ENCODE results near the gene SH3BP4. TPM values are rescaled to one million over a fixed set of nuclear protein-coding genes. Genes with fewer than 3 reads are reported as not detected.

SH3BP4 gene
- total RNA-seq, 1 experiment from 2014 or later, result 93.8 TPM

- H3K27ac Mint-ChIP-seq, result peak overlapping the region; percentile 30 to 66 (median 61); a peak in 5 of 7 replicates
- H3K79me2 ChIP-seq (ENCODE audit: insufficient read depth, low read length), result peaks cover 18% of the 10 kb centered on the region; the same call in 1 of the 2 replicates
- peak overlapping the region; percentile 31 for H2AK5ac ChIP-seq (ENCODE audit: insufficient read length, low read length)
These were observed 18.3 kb downstream of the SH3BP4 start for GRCh38 chr2:234970099-234970440.

More at GRCh38 chr2:234970099-234970440, 18.3 kb downstream of the SH3BP4 start:
- Histone ChIP-seq H3K79me1 (ENCODE audit: insufficient read depth, low read depth, low read length, poor library complexity, severe bottlenecking) (peaks cover 8% of the 10 kb centered on the region), H2BK120ac (ENCODE audit: low read depth, low read length, poor library complexity, severe bottlenecking) (no peak overlapping the region), H2BK5ac (ENCODE audit: insufficient read length, low read length) (no peak overlapping the region), H3K4ac (ENCODE audit: low read depth, low read length) (no peak overlapping the region), H3K4me2 (ENCODE audit: insufficient read depth, insufficient read length, low read length) (no peak overlapping the region), H3T11ph (ENCODE audit: low read length) (no peak overlapping the region), H3K14ac (ENCODE audit: insufficient read depth, low read length) (no peak overlapping the region), H2BK12ac (ENCODE audit: insufficient read length, low read depth, low read length) (no peak overlapping the region), H3K56ac (ENCODE audit: insufficient read length, low read depth, low read length) (peak overlapping the region; percentile 50), H4K20me1 (ENCODE audit: control insufficient read depth, insufficient read depth, insufficient read length) (peaks cover 2% of the 10 kb centered on the region), H2BK20ac (ENCODE audit: low read depth, low read length, poor library complexity, severe bottlenecking) (no peak overlapping the region), H4K5ac (ENCODE audit: insufficient read length, low read depth, low read length) (peak overlapping the region; percentile 47), H3K18ac (ENCODE audit: insufficient read length, low read depth, low read length) (peak overlapping the region; percentile 32), H2AFZ (ENCODE audit: low read length) (no peak overlapping the region), H3K4me1 (ENCODE audit: insufficient read depth, low read length) (peaks cover 20% of the 10 kb centered on the region; the same call in 1 of the 2 replicates), H2BK15ac (ENCODE audit: low read depth, low read length) (no peak overlapping the region), H4K8ac (replicated peaks; ENCODE audit: insufficient read length, low read depth, low read length) (no peak overlapping the region), H3K23ac (ENCODE audit: insufficient read length, low read depth, low read length) (no peak overlapping the region), H4K91ac (ENCODE audit: insufficient read length, low read depth, low read length) (no peak overlapping the region), H3K23me2 (ENCODE audit: insufficient read length, low read depth, low read length, poor library complexity, severe bottlenecking) (peaks cover 3% of the 10 kb centered on the region), H3K27me3 (ENCODE audit: insufficient read depth, low read length) (no peaks in the 10 kb centered on the region), H3K9ac (ENCODE audit: extremely low read depth, insufficient read length, low read length) (no peak overlapping the region), H3K9me3 (ENCODE audit: control insufficient read depth, low read depth, low read length) (no peaks in the 10 kb centered on the region), H3K27ac (ENCODE audit: insufficient read length, low read depth, low read length) (no peak overlapping the region)
- TF ChIP-seq CTCF (conservative IDR thresholded peaks at IDR 0.05), result no peak
- H3K36me3 Mint-ChIP-seq (ENCODE audit: insufficient read depth in 1 of 3, low read depth in 3 of 3), result peaks cover 7 to 36% (median 29%) of the 10 kb centered on the region in 3 experiments; a peak in 6 of 7 replicates
- no peaks in the 10 kb centered on the region for H3K9me3 Mint-ChIP-seq
- H3K4me1 Mint-ChIP-seq, result peaks cover 70 to 78% of the 10 kb centered on the region in 2 experiments
- no peak overlapping the region for H3K4me3 Mint-ChIP-seq
- 100% methylated on average over 1 of the region's 7 CpGs for WGBS (ENCODE audit: extremely low coverage, insufficient read length, low lambda C conversion rate)
- H3K27me3 Mint-ChIP-seq (ENCODE audit: low read depth), result no peaks in the 10 kb centered on the region; the same call in 1 of the 2 replicates
- no peak for DNase-seq
